ENCODE results near the gene ITGA7.

DNA sequence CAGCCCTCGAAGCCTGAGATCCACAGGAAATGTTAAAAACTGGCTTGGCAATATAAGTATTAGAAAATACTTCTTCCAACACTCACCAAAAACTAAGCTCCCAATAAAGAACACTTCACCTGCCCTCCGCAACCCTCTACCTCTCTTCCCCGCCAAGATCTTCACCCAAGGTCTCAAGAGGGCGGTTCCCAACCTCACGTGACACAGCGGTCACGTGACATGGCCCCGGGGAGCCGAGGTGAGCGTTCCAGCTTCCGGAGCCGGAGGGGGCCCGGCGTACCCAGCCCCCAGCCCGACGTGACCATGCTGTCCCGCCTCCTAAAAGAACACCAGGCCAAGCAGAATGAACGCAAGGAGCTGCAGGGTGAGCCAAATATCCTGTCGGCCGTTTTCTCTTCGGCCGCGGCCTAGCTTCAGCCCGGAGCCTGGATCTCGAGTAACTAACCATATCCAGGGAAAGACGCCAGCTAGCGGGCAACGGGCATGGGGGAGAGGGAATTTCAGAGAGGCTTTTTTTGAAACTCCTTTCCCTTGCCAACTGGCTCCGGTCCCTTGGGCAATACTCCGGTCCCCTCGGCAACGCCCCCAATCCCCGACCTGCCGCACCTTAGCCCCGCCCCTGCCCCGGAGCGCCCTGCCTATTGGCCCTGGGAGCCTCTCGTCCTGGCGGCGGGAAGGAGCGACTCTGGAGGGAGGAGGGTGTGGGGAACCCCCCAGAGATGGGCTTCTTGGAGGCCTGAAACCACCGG, 8.3 kb upstream of the ITGA7 start, which contains the start of gene BLOC1S1:
- TF ChIP-seq, protein P1, sequence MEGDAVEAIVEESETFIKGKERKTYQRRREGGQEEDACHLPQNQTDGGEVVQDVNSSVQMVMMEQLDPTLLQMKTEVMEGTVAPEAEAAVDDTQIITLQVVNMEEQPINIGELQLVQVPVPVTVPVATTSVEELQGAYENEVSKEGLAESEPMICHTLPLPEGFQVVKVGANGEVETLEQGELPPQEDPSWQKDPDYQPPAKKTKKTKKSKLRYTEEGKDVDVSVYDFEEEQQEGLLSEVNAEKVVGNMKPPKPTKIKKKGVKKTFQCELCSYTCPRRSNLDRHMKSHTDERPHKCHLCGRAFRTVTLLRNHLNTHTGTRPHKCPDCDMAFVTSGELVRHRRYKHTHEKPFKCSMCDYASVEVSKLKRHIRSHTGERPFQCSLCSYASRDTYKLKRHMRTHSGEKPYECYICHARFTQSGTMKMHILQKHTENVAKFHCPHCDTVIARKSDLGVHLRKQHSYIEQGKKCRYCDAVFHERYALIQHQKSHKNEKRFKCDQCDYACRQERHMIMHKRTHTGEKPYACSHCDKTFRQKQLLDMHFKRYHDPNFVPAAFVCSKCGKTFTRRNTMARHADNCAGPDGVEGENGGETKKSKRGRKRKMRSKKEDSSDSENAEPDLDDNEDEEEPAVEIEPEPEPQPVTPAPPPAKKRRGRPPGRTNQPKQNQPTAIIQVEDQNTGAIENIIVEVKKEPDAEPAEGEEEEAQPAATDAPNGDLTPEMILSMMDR (IDR thresholded peaks at IDR 0.05): peak in 1 of 3 donors; percentile 24
- TF ChIP-seq POLR2A (IDR thresholded peaks at IDR 0.05) (peak; percentile 49), EP300 (IDR thresholded peaks at IDR 0.05) (peak; percentile 37)

All from ovary (tissue), 3 donors.